ENCODE results near the gene SLC35B1.

The SLC35B1 gene

GRCh38 chr17:49688848-49689247 lies 18.9 kb downstream of the SLC35B1 start:
- TF ChIP-seq REST (IDR thresholded peaks at IDR 0.05; ENCODE audit: insufficient replicate concordance, low read depth) (no peak), CTCF (IDR thresholded peaks at IDR 0.05; ENCODE audit: insufficient read depth, low read length) (no peak), GABPA (IDR thresholded peaks at IDR 0.05; ENCODE audit: low read depth) (no peak), SPI1 (IDR thresholded peaks at IDR 0.05; ENCODE audit: borderline replicate concordance, low read depth) (no peak)
- no peaks in the 10 kb centered on the region for H3K27me3 ChIP-seq (ENCODE audit: insufficient read depth, poor library complexity, severe bottlenecking)
- no peak overlapping the region for H3K4me3 ChIP-seq (replicated peaks; ENCODE audit: insufficient read depth, low read length)
- H3K27ac ChIP-seq (replicated peaks), result no peak overlapping the region
- no peak for DNase-seq (ENCODE audit: low read depth in 1 of 2, low spot score in 1 of 2)

- no peak for DNase-seq (ENCODE audit: low read depth in 1 of 2, low spot score in 1 of 2)
- TF ChIP-seq REST (IDR thresholded peaks at IDR 0.05; ENCODE audit: insufficient replicate concordance, low read depth) (no peak), POLR2AphosphoS5 (IDR thresholded peaks at IDR 0.05; ENCODE audit: low read depth) (no peak), CTCF (IDR thresholded peaks at IDR 0.05; ENCODE audit: insufficient read depth, low read length) (no peak), SPI1 (IDR thresholded peaks at IDR 0.05; ENCODE audit: borderline replicate concordance, low read depth) (peak; percentile 43; the same call in 1 of the 2 replicates), GABPA (IDR thresholded peaks at IDR 0.05; ENCODE audit: low read depth) (no peak)
- H3K4me3 ChIP-seq (replicated peaks; ENCODE audit: insufficient read depth, low read length), result no peak overlapping the region
Observed at GRCh38 chr17:49687878-49688491, 19.8 kb downstream of the SLC35B1 start.

GRCh38 chr17:49681106-49681979 lies 26.4 kb downstream of the SLC35B1 start:
- DNase-seq (ENCODE audit: low read depth in 1 of 2, low spot score in 1 of 2), result no peak
- no peak overlapping the region for H3K27ac ChIP-seq (replicated peaks)
- TF ChIP-seq REST (IDR thresholded peaks at IDR 0.05; ENCODE audit: insufficient replicate concordance, low read depth) (no peak), SPI1 (IDR thresholded peaks at IDR 0.05; ENCODE audit: borderline replicate concordance, low read depth) (peak; percentile 87), POLR2AphosphoS5 (IDR thresholded peaks at IDR 0.05; ENCODE audit: low read depth) (no peak), CTCF (IDR thresholded peaks at IDR 0.05; ENCODE audit: insufficient read depth, low read length) (no peak)
- no peak overlapping the region for H3K4me3 ChIP-seq (replicated peaks; ENCODE audit: insufficient read depth, low read length)
- no peaks in the 10 kb centered on the region for H3K27me3 ChIP-seq (ENCODE audit: insufficient read depth, poor library complexity, severe bottlenecking)

More at GRCh38 chr17:49687878-49688491, 19.8 kb downstream of the SLC35B1 start:
- H3K27ac ChIP-seq (replicated peaks), result peak overlapping the region; percentile 20; the same call in 1 of the 2 replicates
- H3K27me3 ChIP-seq (ENCODE audit: insufficient read depth, poor library complexity, severe bottlenecking), result no peaks in the 10 kb centered on the region

All from HL-60 (cell line).